Inferior parietal cortex (tissue), 1 donor: ENCODE measurements around the gene FANCD2.
"Not testable (repeated sequence)": the region's sequence is repeated elsewhere in the genome, so short reads cannot be mapped to it uniquely, and the experiment has no call there.

ENCODE experiments used
- DNase-seq: peaks from one replicate; pipeline ENCODE4 v3.0.0-alpha.2; 2016; ENCODE audit errors: extremely low spot score

FANCD2 gene

DNA sequence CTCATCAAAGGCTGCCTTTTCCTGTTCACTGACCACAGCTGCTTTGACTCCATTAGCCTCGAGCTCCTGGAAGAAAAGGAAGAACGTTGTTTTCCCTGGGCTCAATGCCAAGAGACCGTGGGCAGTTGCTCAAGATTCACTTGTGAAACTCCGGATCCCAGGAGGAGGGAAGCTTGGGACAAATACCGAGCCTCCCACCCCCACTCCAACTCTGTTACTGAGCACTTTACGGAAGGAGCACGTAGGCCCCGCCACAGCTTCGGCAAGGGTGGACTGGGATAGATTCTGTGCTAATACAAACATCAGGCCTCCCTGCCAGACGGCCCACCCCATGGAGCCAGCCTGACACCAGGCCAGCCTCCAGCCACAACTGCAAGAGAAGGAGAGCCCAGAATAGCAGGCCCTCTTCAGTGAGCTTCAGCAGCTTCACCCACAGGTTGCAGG lies 10.8 kb upstream of the FANCD2 start:
- DNase-seq = peak; percentile 79

GRCh38 chr3:10017636-10018292 lies 8.5 kb upstream of the FANCD2 start:
- DNase-seq = no peak

- not testable (repeated sequence) for DNase-seq
Measured at GRCh38 chr3:10018806-10019205, 7.4 kb upstream of the FANCD2 start.

DNA sequence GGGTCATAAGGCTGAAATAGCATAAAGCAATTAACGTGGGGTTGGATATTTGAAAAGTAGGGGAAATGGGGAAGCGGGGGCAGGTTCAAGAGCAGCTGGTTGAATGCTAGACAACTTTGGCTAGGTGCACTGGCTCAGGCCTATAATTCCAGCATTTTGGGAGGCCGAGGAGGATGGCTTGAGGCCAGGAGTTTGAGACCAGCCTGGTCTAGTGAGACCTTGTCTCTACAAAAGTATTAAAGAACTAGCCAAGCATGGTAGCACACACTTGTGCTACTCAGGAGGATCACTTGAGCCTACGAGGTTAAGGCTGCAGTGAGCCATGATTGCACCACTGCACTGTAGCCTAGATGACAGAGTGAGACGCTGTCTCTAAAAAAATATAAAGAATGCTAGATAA lies 6.9 kb upstream of the FANCD2 start:
- no peak for DNase-seq

DNA sequence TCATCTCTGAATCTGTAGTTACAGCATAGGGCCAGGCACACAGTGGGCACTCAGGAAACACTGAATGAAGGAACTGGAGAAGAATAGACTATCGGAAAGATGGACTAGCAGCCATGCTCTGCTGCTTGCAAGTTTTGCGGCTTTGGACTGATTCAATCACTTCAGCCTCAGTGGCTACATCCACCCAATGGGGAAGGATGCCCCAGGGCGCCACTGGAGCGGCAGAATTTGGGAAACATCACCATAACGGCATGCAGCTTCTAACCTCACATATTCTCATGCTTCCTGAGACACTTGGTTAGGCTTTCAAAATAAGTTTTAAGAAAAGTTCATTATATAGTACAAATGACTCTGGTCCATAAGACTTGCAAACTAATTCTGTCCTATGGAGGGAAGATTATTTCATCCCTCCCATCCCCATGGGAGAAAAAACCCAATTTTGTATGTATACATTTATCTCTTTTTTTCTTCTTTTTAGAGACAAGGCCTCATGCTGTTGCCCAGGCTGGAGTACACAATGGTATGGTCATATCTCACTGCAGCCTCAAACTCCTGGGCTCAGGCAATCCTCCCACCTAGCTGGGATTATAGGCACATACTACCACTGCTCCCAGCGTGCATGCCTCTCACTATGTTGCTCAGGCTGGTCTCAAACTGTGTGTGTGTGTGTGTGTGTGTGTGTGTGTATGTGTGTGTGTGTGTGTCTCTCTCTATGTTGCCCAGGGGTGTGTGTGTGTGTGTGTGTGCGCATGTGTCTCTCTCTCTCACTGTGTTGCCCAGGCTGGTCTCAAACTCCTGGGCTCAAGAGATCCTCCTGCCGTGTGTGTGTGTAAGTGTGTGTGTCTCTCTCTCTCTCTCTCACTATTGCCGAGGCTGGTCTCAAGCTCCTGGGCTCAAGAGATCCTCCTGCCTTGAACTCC lies 4.1 kb upstream of the FANCD2 start:
- no peak for DNase-seq

DNA sequence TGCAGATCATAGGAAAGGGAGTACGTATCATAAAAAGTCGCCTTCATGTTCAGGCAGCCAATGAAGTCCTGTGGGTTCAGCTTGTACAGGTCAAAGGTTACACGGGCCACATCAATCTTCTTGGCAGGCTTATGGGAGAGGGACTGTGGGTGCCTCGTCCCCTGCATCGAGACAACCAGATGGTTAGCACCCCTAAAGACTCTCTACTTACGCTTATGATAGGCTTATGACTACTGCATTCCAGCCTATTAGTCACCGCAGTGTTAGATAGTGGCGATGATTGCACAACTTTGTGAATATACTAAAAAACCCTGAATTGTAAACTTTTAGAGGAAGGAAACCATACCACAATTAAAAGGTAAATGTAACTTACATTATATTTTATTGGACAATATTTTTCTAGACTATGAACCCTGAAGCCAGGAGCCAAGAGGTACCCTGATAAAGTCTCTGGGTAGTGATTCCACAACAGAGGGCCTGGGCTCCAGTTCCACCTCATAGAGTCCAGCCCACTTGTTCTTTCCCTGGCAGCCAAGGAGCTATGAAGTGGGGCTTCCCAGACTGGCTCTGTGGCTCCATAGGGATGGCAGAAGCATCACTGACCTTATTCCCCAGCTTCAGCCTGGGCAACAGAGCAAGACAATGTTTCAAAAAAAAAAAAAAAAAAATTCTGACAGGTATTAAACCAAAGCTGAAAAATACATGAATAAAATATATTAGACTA lies 2.5 kb upstream of the FANCD2 start:
- DNase-seq = no peak

GRCh38 chr3:10025205-10026083 lies 793 bp upstream of the FANCD2 start:
- DNase-seq = no peak

DNA sequence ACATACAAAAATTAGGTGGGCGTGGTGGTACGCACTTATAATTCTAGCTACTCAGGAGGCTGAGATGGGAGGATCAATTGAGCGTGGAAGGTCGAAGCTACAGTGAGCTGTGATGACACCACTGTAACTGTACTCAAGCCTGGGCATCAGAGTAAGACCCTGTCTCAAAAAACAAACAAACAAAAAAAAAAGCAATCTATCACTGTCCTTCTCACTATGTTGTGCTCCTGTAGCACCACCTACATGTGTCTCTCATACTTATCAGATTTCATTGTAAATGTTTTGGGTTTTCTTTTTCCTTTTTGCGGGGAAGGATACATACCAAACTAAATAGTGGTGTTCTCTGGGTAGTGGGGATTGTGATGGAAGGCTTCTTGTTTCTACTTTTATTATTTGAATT lies 14.8 kb downstream of the FANCD2 start:
- no peak for DNase-seq

DNA sequence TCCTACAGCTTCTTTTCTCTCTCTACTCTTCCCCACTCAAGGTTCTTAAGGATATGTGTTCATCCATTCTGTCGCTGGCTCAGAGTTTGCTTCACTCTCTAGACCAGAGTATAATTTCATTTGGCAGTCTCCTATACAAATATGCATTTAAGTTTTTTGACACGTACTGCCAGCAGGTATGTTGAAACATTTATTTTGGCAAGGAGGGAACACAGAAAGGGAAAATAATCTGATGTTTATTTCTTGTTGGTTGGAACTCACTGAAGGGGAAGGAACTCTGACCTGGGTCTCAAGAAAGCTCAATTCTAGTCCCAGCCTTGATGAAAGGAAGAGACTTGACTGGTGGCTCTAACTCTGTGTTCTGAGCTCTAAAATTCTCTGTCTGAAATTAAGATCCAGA lies 21.6 kb downstream of the FANCD2 start:
- DNase-seq = no peak

DNA sequence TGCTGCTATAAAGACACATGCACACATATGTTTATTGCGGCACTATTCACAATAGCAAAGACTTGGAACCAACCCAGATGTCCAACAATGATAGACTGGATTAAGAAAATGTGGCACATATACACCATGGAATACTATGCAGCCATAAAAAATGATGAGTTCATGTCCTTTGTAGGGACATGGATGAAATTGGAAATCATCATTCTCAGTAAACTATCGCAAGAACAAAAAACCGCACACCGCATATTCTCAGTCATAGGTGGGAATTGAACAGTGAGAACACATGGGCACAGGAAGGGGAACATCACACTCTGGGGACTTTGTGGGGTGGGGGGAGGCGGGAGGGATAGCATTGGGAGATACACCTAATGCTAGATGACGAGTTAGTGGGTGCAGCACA lies 26.8 kb downstream of the FANCD2 start:
- DNase-seq = not testable (repeated sequence)

DNA sequence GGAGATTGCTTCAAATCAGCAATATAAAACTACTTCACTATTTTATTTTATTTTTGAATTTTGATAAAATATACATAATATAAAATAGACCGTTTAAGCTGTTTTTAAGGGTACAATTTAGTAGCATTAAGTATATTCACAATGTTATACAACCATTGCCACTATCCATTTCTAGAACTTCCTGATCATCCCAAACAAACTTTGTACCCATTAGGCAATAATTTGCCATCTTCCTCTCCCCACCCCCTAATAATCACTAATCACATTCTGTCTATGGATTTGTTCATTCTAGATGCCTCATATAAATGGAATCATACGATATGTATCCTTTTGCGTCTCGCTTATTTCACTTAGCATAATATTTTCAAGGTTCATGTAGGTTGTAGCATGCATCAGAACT lies 28.9 kb downstream of the FANCD2 start:
- DNase-seq = no peak

DNA sequence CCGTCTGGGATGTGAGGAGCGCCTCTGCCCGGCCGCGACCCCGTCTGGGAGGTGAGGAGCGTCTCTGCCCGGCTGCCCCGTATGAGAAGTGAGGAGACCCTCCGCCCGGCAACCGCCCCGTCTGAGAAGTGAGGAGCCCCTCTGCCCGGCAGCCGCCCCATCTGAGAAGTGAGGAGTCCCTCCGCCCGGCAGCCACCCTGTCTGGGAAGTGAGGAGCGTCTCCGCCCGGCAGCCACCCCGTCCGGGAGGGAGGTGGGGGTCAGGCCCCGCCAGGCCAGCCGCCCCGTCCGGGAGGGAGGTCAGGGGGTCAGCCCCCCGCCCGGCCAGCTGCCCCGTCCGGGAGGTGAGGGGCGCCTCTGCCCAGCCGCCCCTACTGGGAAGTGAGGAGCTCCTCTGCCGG lies 43.8 kb downstream of the FANCD2 start:
- DNase-seq = not testable (repeated sequence)

DNA sequence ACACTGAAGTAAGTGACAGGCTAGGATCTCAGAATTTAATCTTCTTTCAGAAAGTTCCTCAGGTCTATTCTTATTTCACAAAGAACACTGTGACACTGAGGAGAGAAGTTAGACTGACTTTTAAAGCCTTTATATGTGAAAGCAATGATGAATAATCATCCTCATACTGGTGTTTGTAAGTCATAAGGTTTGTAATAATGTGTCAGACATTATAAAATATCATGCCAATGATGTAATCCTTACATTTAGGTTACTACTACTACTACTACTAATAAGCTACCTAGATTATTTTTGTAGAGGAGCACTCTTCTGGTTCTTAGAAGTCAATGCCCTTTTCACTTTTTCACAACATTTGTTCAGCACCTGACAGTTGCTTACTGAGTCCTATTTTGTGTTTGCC lies 48.4 kb downstream of the FANCD2 start:
- DNase-seq = no peak

- peak; percentile 25 for DNase-seq
Measured at GRCh38 chr3:10081871-10082270, 55.6 kb downstream of the FANCD2 start.

- DNase-seq = no peak
Measured at GRCh38 chr3:10085738-10086137, 59.5 kb downstream of the FANCD2 start.

DNA sequence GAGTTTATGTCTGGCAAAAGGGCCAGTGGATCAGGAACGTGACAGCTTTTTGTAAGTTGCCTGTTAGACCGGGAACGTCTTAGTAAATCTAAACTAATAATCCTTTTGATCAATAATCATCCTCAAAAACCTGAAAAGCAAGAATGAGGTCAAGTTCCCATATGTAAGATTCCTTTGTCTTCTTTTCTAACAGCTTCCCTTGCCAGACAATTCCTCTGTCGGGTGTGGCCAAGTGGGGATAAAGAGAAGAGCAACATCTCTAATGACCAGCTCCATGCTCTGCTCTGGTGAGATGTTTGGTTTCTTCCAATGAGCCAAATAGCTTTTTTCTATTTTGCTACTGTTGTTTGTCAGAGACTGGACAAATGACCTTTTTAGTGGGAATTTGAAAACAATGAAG lies 62.0 kb downstream of the FANCD2 start:
- DNase-seq = no peak

- no peak for DNase-seq
Measured at GRCh38 chr3:10090179-10090578, 63.9 kb downstream of the FANCD2 start.

- DNase-seq = not testable (repeated sequence)
Measured at GRCh38 chr3:10090774-10091173, 64.5 kb downstream of the FANCD2 start.

GRCh38 chr3:10091387-10091786 lies 65.2 kb downstream of the FANCD2 start:
- DNase-seq = not testable (repeated sequence)

DNA sequence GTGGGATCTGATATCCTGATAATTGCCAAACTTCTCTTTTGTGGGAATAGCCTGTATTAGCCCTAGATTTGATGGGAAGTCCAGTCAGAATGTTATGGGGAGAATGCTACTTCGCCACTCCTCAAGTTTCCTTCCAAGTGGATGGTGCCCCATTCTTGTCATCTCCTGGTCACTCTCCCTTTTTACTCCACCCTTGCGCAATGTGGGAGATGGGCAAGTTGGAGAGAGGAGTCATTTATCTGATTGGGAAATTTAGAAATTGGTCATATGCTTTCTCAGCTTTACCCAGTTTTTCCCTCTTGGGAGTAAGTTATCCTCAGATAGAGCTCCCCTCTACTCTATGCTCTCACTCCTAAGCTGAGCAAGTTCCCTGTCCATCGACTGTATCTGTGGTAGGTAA lies 67.4 kb downstream of the FANCD2 start:
- DNase-seq = no peak

DNA sequence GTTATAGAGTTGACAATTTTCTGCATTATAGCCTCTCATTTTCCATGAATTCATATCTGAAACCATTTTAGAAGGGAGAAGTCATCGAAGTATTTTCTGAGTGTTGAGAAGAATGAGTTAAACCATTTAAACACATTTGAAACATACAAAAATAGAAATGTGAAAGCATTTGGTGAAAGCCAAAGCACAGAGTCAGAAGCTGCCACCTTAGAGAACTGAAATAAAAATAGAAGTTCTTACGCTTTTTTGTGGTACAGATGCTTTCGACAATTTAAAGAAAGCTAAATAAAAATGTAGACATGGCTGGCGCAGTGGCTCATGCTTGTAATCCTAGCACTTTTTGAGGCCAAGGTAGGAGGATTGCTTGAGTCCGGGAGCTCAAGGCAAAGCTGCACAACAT lies 72.8 kb downstream of the FANCD2 start:
- DNase-seq = peak; percentile 45
